Measurements from ENCODE around the gene CDYL2.
"Not testable (repeated sequence)": the region's sequence is repeated elsewhere in the genome, so short reads cannot be mapped to it uniquely, and the experiment has no call there.

Gene CDYL2

DNA sequence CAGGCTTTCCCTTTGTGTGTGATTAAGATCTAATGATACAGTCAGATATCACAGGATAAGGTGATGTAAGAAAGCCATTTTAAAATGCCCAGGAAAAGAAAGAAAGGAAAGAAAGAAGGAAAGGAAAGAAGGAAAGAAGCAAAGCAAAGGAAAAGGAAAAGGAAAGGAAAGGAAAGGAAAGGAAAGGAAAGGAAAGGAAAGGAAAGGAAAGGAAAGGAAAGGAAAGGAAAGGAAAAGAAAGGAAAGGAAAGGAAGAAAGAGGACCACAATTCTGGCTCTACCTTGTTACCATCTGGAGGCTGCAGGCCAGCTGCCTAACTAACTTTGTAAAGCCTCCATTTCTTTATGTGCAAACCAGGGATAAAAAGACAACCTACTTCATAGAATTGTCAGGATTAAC, 132.0 kb downstream of the CDYL2 start:
- DNase-seq (ENCODE audit: low read depth in 2 of 2, low spot score in 1 of 2): no peak

- no peak for DNase-seq (ENCODE audit: low read depth in 2 of 2, low spot score in 1 of 2)
Observed at GRCh38 chr16:80671281-80671849, 133.0 kb downstream of the CDYL2 start.

GRCh38 chr16:80670170-80670865, 134.1 kb downstream of the CDYL2 start:
- DNase-seq (ENCODE audit: low read depth in 2 of 2, low spot score in 1 of 2): no peak

DNA sequence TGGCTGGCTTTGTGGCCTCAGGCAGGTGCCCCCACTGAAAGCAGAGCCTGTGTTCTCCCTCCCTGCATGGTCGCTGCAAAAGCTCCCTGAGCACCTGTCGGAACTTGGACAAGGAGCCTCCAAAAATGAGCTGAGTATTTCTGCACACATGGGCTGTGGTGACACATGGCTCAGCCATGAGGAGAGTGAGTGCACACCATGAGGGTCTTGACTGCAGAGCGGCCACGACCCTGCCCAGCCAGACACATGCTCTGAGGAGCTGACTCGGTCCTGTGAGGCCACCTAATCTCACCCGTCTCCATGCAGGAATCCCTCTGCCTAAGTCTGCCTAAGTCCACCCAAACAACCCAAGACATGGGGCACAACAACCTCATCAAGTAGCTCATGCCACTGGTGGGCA, 134.7 kb downstream of the CDYL2 start:
- DNase-seq (ENCODE audit: low read depth in 2 of 2, low spot score in 1 of 2): no peak

- no peak for DNase-seq (ENCODE audit: low read depth in 2 of 2, low spot score in 1 of 2)
Observed at GRCh38 chr16:80667925-80668324, 136.5 kb downstream of the CDYL2 start.

DNA sequence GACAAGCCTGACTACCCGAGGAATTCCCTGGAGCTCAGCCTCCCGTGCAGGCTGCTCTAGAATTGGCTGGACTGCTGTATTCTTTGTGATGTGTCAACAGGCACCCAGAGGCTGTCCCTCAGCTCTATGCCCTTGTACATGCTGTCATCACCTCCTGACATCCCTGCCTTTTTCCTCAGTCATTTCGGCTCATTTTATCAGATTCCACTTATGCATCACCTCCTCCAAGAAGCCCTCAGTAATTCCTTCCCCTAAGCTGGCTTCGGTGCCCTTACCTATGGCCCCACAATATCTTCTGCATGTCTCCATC, 137.2 kb downstream of the CDYL2 start:
- no peak for DNase-seq (ENCODE audit: low read depth in 2 of 2, low spot score in 1 of 2)

- DNase-seq (ENCODE audit: low read depth in 2 of 2, low spot score in 1 of 2): no peak
Observed at GRCh38 chr16:80666378-80667250, 137.8 kb downstream of the CDYL2 start.

GRCh38 chr16:80665356-80665755, 139.0 kb downstream of the CDYL2 start:
- no peak for DNase-seq (ENCODE audit: low read depth in 2 of 2, low spot score in 1 of 2)

GRCh38 chr16:80664786-80665185, 139.6 kb downstream of the CDYL2 start:
- no peak for DNase-seq (ENCODE audit: low read depth in 2 of 2, low spot score in 1 of 2)

DNA sequence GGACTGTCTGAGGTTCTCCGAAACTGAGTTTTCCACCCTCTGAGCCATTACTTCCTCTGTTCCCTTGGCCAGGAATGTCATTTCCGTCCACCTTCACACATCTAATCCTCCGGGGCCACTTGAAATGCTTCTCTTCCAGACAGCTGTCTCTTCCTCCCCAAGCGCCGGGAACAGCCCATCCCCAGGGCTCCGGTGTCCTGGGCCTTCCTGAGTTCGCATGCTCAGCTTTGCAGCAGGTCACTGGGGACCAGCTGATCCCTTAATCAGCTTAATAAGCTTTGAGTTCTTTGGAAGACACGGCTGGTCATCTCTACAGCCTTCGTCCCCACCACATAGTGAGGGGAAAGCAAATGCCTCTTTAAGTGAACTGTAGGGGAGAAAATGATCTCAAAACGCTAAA, 140.2 kb downstream of the CDYL2 start:
- no peak for DNase-seq (ENCODE audit: low read depth in 2 of 2, low spot score in 1 of 2)

DNA sequence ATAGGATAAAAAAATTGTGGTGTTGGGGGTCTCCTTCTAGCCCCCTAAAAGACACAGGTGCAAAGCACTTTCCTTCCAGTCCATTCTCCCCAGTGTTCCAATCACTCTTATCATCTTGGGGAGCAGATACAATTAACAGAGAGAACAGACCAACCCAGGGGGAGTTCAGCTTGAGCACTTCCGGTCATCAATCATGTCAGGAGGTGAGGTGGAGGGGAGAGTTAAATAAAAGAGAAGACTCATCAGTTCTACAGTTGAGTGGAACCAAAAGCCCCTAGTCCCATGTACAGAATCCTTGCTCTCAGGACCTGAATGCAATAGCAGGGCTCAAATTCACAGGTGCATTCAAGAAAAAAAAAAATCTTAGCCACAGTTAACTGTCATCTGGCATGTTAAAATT, 141.3 kb downstream of the CDYL2 start:
- DNase-seq (ENCODE audit: low read depth in 2 of 2, low spot score in 1 of 2): no peak

GRCh38 chr16:80659865-80660264, 144.5 kb downstream of the CDYL2 start:
- DNase-seq (ENCODE audit: low read depth in 2 of 2, low spot score in 1 of 2): no peak

DNA sequence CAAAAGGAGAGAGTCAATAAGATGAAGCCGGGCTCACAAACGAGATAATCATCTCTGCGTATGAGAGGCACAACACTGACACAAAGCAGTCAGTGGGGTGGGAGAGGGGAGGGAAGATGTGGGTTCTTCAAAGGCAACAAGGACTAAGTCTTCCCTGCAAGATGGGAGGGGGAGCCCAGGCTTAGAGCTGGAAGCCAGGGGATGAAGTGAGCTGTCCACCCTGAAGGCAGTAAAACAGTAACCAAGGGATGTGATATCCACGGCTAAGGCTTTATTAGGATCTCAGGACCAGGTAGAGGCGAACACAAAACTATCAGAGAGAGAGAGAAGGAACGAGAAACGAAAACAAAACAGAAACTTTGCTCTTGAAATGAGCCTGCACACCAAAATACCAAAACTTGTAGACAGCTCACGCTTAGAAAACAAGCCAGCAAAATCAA, 147.7 kb downstream of the CDYL2 start:
- no peak for DNase-seq (ENCODE audit: low read depth in 2 of 2, low spot score in 1 of 2)

DNA sequence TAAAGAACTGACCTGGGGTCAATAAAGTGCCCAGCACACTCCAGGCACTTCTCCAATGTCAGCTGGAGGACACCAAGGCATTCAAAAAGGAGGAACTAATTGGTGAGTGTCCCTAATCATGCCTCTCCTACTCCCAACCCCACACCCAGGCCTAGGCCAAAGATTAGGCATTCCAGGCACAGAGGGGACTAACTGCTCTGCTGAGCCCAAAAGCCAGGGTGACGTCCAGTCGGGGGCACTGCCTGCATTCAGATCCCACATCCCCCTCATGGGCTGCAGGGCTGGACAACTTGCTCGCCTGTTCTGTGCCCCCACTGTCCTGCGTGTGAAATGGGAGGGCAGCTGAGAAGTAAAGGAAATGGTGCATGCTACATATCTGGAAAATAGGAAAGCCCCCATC, 148.2 kb downstream of the CDYL2 start:
- DNase-seq (ENCODE audit: low read depth in 2 of 2, low spot score in 1 of 2): no peak

DNA sequence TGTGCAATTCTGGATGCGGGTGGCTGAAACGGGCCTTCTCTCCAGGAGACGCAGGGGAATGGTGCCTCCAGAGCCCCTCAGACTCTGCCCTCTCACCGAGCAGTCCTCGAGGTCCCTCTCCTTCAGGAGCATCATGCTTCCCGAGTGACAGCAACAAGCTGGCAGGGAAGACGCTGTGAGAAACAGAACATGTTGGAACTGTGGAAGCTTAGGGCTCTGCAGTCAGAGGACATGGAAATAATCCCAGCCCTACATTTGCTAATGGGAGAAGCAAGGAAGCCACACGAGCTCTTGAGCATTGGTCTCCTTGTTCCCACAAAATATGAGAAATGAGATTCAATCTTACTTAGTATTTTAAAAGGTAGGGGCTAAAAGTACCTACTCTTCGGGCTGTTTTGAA, 148.6 kb downstream of the CDYL2 start:
- DNase-seq (ENCODE audit: low read depth in 2 of 2, low spot score in 1 of 2): no peak

DNA sequence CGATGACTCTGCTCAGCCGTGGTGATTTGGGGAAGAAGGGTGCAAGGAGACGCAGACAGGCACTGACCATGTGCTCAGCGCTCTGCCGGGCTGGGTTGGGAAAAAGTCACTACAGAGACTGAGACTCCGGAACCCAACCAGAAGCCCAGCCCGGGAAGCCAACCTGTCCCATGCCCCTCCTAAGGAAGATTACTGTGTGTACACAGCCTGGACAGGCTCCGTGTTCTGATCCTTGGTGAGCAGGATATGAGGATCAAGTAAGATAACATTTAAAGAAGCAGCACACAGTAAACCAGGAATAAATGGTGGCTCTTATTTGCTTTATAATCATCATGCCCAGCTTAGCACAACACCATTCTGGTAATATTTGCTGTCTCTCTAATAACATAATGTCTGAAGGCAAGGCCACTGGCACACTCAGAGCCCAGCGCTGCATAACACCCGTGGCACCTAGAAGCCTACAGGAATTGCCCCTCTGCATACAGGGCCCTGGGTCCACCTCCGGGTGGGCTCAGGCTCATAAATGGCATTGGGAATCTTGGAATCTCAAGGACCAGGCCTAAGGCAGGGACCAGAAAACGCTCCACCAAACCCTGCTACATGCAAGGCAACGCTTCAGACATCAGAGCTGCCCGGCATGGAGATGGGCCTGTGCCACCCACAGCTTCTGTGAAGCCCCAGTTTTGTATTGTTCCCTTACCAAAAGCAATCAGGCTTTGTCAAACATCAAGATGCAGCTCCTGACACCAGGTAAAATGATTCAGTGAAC, 150.1 kb downstream of the CDYL2 start:
- no peak for DNase-seq (ENCODE audit: low read depth in 2 of 2, low spot score in 1 of 2)

DNA sequence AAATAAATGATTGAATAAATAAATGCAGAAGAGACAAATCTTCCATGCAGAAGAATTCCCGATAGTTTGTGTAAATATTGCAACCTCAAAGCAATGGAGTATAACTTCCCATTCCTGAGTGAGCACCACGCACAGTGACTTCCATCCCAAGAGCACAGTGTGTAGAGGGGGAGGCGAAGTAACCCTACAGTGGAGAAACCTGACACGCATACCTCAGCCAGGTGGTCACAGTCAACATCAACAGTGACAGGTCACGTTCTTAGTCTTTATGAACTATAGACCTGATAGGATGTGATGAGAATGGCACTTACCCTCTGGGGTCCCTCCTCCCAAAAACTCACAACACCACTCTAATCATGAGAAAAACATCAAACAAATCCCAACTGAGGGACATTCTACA, 152.0 kb downstream of the CDYL2 start:
- DNase-seq (ENCODE audit: low read depth in 2 of 2, low spot score in 1 of 2): no peak

- DNase-seq (ENCODE audit: low read depth in 2 of 2, low spot score in 1 of 2): not testable (repeated sequence)
Observed at GRCh38 chr16:80650281-80650680, 154.1 kb downstream of the CDYL2 start.

DNA sequence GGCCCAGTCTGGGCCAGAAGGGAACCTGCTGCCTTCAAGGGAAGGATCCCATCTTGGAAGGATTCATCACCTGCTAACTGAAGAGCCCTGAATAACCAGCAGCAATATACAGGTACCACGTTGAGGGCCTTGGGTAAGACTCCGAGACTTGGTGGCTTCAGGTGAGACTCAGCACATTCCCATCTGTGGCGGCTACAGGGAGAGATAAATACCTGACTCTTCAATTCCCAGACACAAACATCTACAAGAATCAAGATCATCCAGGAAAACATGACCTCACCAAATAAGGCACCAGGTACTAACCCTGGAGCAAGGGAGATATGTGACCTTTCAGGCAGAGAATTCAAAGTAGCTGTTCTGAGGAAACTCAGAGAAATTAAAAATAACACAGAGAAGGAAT, 164.1 kb downstream of the CDYL2 start:
- no peak for DNase-seq (ENCODE audit: low read depth in 2 of 2, low spot score in 1 of 2)

GRCh38 chr16:80639636-80640035, 164.8 kb downstream of the CDYL2 start:
- no peak for DNase-seq (ENCODE audit: low read depth in 2 of 2, low spot score in 1 of 2)

DNA sequence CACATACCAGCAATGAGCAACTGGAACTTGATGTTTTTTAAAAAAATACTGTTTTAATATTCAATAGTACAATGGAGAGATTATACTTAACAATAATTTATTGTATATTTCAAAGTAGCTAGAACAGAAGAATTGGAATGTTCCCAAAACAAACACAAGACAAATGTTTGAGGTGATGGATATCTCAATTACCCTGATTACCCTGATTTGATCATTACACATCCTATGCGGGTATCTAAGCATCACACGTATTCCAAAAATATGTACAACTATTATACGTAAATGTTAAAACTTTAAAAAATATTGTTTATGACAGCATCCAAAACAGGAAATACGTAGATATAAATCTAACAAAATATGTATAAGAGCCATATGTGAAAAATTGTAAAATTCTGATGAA, 166.8 kb downstream of the CDYL2 start:
- no peak for DNase-seq (ENCODE audit: low read depth in 2 of 2, low spot score in 1 of 2)

GRCh38 chr16:80631581-80631980, 172.8 kb downstream of the CDYL2 start:
- no peak for DNase-seq (ENCODE audit: low read depth in 2 of 2, low spot score in 1 of 2)
